Endothelial cell (in vitro differentiated cells): Measurements from ENCODE around the gene TRIM32. TPM values are rescaled to one million over a fixed set of nuclear protein-coding genes. Genes with fewer than 3 reads are reported as not detected.

Experiments
- DNase-seq: peaks from one replicate; pipeline ENCODE4 v3.0.0; 2021; ENCODE audit warnings: low spot score
- H3K27ac Mint-ChIP-seq: one replicate; pipeline ENCODE4 v1.8.0; 2021; ENCODE audit warnings: mixed read lengths, inconsistent platforms; ENCODE audit not compliant: unreplicated experiment
- H3K27me3 Mint-ChIP-seq: one replicate; pipeline ENCODE4 v1.8.0; 2021; ENCODE audit warnings: mild to moderate bottlenecking, moderate library complexity, mixed read lengths, inconsistent platforms; ENCODE audit not compliant: unreplicated experiment
- H3K36me3 Mint-ChIP-seq: one replicate; pipeline ENCODE4 v1.8.0; 2021; ENCODE audit warnings: mild to moderate bottlenecking, low read depth, mixed read lengths, inconsistent platforms; ENCODE audit not compliant: unreplicated experiment
- H3K4me1 Mint-ChIP-seq: one replicate; pipeline ENCODE4 v1.8.0; 2021; ENCODE audit warnings: mild to moderate bottlenecking, mixed read lengths, inconsistent platforms; ENCODE audit not compliant: unreplicated experiment
- H3K4me3 Mint-ChIP-seq: one replicate; pipeline ENCODE4 v1.8.0; 2021; ENCODE audit warnings: mild to moderate bottlenecking, mixed read lengths, inconsistent platforms; ENCODE audit not compliant: unreplicated experiment
- H3K9me3 Mint-ChIP-seq: one replicate; pipeline ENCODE4 v1.8.0; 2021; ENCODE audit warnings: mixed read lengths, inconsistent platforms; ENCODE audit not compliant: unreplicated experiment
- total RNA-seq: library from RNA; stranded (reverse); fragmentation: NEBNext Ultra II Directional; extraction: Animal tissue kit (Norgen Biotek cat#: 25700); gene quantifications from one replicate; pipeline ENCODE4 v1.2.1, GENCODE V29; 2021; ENCODE audit not compliant: unreplicated experiment
- TF ChIP-seq, protein P1 (sequence below): fragments of 200-600 bp; sonication (generic); IDR thresholded peaks from one replicate; pipeline ENCODE4 v1.5.0; 2021; ENCODE audit warnings: antibody characterized with exemption; ENCODE audit not compliant: unreplicated experiment

The TRIM32 gene
- total RNA-seq, 1 donor from 2014 or later: 24.7 TPM

GRCh38 chr9:116720111-116720510, 33.0 kb downstream of the TRIM32 start:
- DNase-seq: no peak
- H3K9me3 Mint-ChIP-seq: no peaks in the 10 kb centered on the region
- H3K27ac Mint-ChIP-seq: no peak overlapping the region
- H3K4me1 Mint-ChIP-seq: no peaks in the 10 kb centered on the region
- H3K36me3 Mint-ChIP-seq: no peaks in the 10 kb centered on the region
- no peak overlapping the region for H3K4me3 Mint-ChIP-seq
- H3K27me3 Mint-ChIP-seq: no peaks in the 10 kb centered on the region
- TF ChIP-seq, protein P1, sequence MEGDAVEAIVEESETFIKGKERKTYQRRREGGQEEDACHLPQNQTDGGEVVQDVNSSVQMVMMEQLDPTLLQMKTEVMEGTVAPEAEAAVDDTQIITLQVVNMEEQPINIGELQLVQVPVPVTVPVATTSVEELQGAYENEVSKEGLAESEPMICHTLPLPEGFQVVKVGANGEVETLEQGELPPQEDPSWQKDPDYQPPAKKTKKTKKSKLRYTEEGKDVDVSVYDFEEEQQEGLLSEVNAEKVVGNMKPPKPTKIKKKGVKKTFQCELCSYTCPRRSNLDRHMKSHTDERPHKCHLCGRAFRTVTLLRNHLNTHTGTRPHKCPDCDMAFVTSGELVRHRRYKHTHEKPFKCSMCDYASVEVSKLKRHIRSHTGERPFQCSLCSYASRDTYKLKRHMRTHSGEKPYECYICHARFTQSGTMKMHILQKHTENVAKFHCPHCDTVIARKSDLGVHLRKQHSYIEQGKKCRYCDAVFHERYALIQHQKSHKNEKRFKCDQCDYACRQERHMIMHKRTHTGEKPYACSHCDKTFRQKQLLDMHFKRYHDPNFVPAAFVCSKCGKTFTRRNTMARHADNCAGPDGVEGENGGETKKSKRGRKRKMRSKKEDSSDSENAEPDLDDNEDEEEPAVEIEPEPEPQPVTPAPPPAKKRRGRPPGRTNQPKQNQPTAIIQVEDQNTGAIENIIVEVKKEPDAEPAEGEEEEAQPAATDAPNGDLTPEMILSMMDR: no peak

DNA sequence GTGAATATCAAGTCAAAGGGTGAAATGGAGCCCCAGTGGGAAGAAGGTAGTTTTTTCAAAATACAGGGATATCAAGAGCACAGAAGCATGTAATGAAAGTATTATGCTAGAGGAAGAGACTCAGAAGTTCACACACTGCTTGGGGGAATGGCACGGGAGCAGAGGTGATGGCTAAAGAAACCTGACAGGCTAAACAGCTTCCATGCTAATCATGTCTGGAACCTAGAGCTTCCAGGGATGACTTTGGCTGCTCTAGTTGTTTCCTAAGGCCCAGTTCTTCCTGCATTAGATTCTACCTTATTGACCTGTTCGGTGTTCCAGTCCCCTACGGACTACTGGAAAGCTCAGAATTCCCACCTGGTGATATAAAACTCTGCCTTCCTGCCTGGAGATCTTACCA, 34.3 kb downstream of the TRIM32 start:
- H3K4me3 Mint-ChIP-seq: no peak overlapping the region
- H3K27me3 Mint-ChIP-seq: no peaks in the 10 kb centered on the region
- TF ChIP-seq, protein P1: no peak
- H3K27ac Mint-ChIP-seq: no peak overlapping the region
- DNase-seq: no peak
- no peaks in the 10 kb centered on the region for H3K36me3 Mint-ChIP-seq
- H3K4me1 Mint-ChIP-seq: no peaks in the 10 kb centered on the region
- no peaks in the 10 kb centered on the region for H3K9me3 Mint-ChIP-seq

GRCh38 chr9:116721944-116722343, 34.8 kb downstream of the TRIM32 start:
- no peaks in the 10 kb centered on the region for H3K36me3 Mint-ChIP-seq
- DNase-seq: no peak
- no peaks in the 10 kb centered on the region for H3K4me1 Mint-ChIP-seq
- no peaks in the 10 kb centered on the region for H3K27me3 Mint-ChIP-seq
- TF ChIP-seq, protein P1: no peak
- no peak overlapping the region for H3K4me3 Mint-ChIP-seq
- no peaks in the 10 kb centered on the region for H3K9me3 Mint-ChIP-seq
- no peak overlapping the region for H3K27ac Mint-ChIP-seq

GRCh38 chr9:116724123-116724522, 37.0 kb downstream of the TRIM32 start:
- no peaks in the 10 kb centered on the region for H3K4me1 Mint-ChIP-seq
- H3K4me3 Mint-ChIP-seq: no peak overlapping the region
- no peaks in the 10 kb centered on the region for H3K9me3 Mint-ChIP-seq
- H3K27ac Mint-ChIP-seq: no peak overlapping the region
- no peak for DNase-seq
- TF ChIP-seq, protein P1: no peak
- H3K27me3 Mint-ChIP-seq: no peaks in the 10 kb centered on the region
- H3K36me3 Mint-ChIP-seq: no peaks in the 10 kb centered on the region

DNA sequence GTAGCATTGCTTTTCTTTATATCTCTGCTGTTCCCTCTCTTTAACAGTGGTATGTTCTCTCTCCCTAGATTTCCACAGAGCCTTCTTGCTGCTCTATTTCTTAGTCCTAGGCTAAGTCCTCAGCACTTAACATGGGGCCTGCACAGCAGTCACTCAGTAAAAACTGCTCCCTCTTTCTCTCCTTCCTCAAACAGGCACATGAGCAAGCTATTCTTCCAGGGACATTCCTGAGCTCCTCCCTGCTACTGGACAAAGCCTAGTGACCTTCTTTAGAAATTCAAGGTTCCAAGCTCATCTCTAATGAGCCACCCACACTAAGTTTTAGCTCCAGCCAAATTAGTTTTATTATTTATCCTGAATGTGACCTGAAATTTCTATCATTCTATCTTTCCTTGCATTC, 39.5 kb downstream of the TRIM32 start:
- Mint-ChIP-seq H3K27me3 (no peaks in the 10 kb centered on the region), H3K4me1 (no peaks in the 10 kb centered on the region), H3K36me3 (no peaks in the 10 kb centered on the region), H3K27ac (no peak overlapping the region), H3K9me3 (no peaks in the 10 kb centered on the region), H3K4me3 (no peak overlapping the region)
- DNase-seq: no peak
- TF ChIP-seq, protein P1: no peak
